PFSK-1 (cell line): ENCODE data around the gene ROBO1.

Experiments used
- FOXP2 ChIP-seq: optimal IDR thresholded peaks from 2 replicates; pipeline ENCODE3; 2011; ENCODE audit warnings: borderline replicate concordance, control low read depth, inconsistent platforms; ENCODE audit not compliant: insufficient read depth; ENCODE audit errors: extremely low read length, extremely low read depth
- POLR2AphosphoS5 ChIP-seq: IDR thresholded peaks from 2 replicates; pipeline ENCODE4 v1.6.1; 2012; ENCODE audit warnings: low read depth, mild to moderate bottlenecking, control low read depth, low read length, moderate library complexity
- REST ChIP-seq, 2 experiments: IDR thresholded peaks; 2 replicates each; pipeline versions ENCODE4 v1.6.1 to v1.8.0; 2011 to 2012; ENCODE audit warnings: low read depth in 2 of 2, low read length in 2 of 2, control low read depth in 1 of 2, inconsistent platforms in 1 of 2, mild to moderate bottlenecking in 1 of 2, moderate library complexity in 1 of 2; ENCODE audit not compliant: insufficient read depth in 1 of 2
- SIN3A ChIP-seq: IDR thresholded peaks from 2 replicates; pipeline ENCODE4 v1.6.1; 2012; ENCODE audit warnings: mild to moderate bottlenecking, low read length, moderate library complexity, borderline replicate concordance; ENCODE audit not compliant: insufficient read depth
- TAF1 ChIP-seq: IDR thresholded peaks from 2 replicates; pipeline ENCODE4 v1.6.1; 2012; ENCODE audit warnings: low read length, control low read depth, borderline replicate concordance; ENCODE audit not compliant: insufficient read depth

- TF ChIP-seq POLR2AphosphoS5 (no peak), TAF1 (no peak), REST (IDR thresholded peaks at IDR 0.05; ENCODE audit: insufficient read depth in 1 of 2, low read depth in 2 of 2, low read length in 2 of 2) (no peak), SIN3A (no peak), FOXP2 (no peak)
These were observed 768.7 kb downstream of the ROBO1 start for GRCh38 chr3:78999139-78999538.
